ENCODE data around the gene CNIH1. TPM values are rescaled to one million over a fixed set of nuclear protein-coding genes. Genes with fewer than 3 reads are reported as not detected.

The CNIH1 gene
- 131 to 141 TPM (median 140 TPM) in 3 replicates for total RNA-seq
- long read RNA-seq, full-length matches to known transcripts = 81 of 84 reads
- long read RNA-seq, partial matches to known transcripts = 1 of 84 reads
- long read RNA-seq, other reads (novel, unspliced or antisense) = 2 of 84 reads

GRCh38 chr14:54440873-54441868 lies at the start of gene CNIH1:
Gene CNIH1 (minus strand): TSS chr14:54441374. CDS start chr14:54441327, 47 bp downstream.
- Mint-ChIP-seq H3K4me3 (ENCODE audit: unreplicated experiment) (peak within 1 kb of the TSS; percentile 92), H3K9me3 (ENCODE audit: low read depth) (no peaks in the 10 kb centered on the region), H3K27me3 (ENCODE audit: low read depth) (no peaks in the 10 kb centered on the region), H3K36me3 (ENCODE audit: low read depth) (no peaks in the 10 kb centered on the region), H3K27ac (ENCODE audit: unreplicated experiment) (peak within 1 kb of the TSS; percentile 97), H3K4me1 (ENCODE audit: low read depth) (peaks cover 46% of the 10 kb centered on the region)
- TF ChIP-seq CTCF (IDR thresholded peaks at IDR 0.05) = peak; percentile 94
- DNase-seq (ENCODE audit: low spot score) = peak; percentile 95

GRCh38 chr14:54490445-54491175 lies 49.4 kb upstream of the CNIH1 start:
- peaks cover 4% of the 10 kb centered on the region for H3K36me3 Mint-ChIP-seq (ENCODE audit: low read depth)
- peaks cover 29% of the 10 kb centered on the region for H3K4me1 Mint-ChIP-seq (ENCODE audit: low read depth)
- TF ChIP-seq CTCF (IDR thresholded peaks at IDR 0.05) = no peak
- no peak for DNase-seq (ENCODE audit: low spot score)
- H3K4me3 Mint-ChIP-seq (ENCODE audit: unreplicated experiment) = no peak overlapping the region
- H3K27me3 Mint-ChIP-seq (ENCODE audit: low read depth) = no peaks in the 10 kb centered on the region
- H3K27ac Mint-ChIP-seq (ENCODE audit: unreplicated experiment) = no peak overlapping the region
- H3K9me3 Mint-ChIP-seq (ENCODE audit: low read depth) = no peaks in the 10 kb centered on the region

DNA sequence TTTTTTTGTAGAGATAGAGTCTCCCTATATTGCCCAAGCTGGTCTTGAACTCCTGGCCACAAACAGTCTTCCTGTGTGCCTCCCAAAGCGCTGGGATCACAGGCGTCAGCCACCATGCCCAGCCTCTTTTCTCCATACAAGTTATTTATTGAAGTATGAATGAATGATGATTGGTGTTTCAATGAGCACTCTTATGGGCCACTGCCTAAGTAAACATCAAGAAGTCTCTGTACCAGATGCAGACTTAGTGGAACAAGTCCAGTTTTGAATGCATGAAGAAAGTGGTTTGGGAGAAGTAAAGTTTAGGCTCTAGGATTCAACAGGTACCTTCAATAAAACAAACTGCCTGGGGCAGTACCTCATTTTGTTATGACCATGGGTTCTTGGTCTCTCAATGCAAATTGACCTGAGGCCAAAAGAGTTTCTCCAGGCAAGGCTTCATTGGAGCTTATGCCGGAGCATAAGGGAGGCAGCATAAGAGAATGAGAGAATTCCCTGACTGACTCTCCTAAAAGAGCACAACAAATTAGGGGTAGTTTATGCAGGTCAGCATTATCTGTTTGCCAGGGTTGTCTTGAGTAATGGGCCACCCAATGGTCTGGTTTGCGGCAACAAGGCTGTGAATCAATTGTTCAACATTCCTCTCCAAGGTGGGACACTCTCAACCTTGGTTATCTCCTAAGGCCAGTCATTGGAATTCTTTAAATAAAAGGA lies 48.7 kb upstream of the CNIH1 start:
- H3K4me3 Mint-ChIP-seq (ENCODE audit: unreplicated experiment) = peak overlapping the region; percentile 85
- H3K27me3 Mint-ChIP-seq (ENCODE audit: low read depth) = no peaks in the 10 kb centered on the region
- no peaks in the 10 kb centered on the region for H3K9me3 Mint-ChIP-seq (ENCODE audit: low read depth)
- no peak for DNase-seq (ENCODE audit: low spot score)
- peaks cover 36% of the 10 kb centered on the region for H3K4me1 Mint-ChIP-seq (ENCODE audit: low read depth)
- no peak for TF ChIP-seq CTCF (IDR thresholded peaks at IDR 0.05)
- peaks cover 4% of the 10 kb centered on the region for H3K36me3 Mint-ChIP-seq (ENCODE audit: low read depth)
- H3K27ac Mint-ChIP-seq (ENCODE audit: unreplicated experiment) = peak overlapping the region; percentile 88

DNA sequence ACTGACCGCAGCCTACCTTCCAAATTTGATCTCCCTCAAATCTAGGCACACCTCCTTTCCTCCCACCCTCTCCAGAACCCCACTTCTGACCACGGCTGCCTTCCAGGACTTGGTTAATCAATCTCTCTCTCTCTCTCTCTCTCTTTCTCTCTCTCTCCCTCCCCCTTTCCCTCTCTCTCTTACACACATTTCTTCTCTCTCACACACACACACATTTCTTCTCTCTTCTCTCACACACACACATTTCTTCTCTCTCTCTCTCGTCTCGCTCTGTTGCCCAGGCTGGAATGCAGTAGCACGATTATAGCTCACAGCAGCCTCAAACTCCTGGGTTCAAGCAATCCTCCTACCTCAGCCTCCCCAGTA lies 48.1 kb upstream of the CNIH1 start:
- Mint-ChIP-seq H3K27ac (ENCODE audit: unreplicated experiment) (peak overlapping the region; percentile 88), H3K4me1 (ENCODE audit: low read depth) (peaks cover 42% of the 10 kb centered on the region), H3K9me3 (ENCODE audit: low read depth) (no peaks in the 10 kb centered on the region), H3K4me3 (ENCODE audit: unreplicated experiment) (peak overlapping the region; percentile 85), H3K36me3 (ENCODE audit: low read depth) (peaks cover 4% of the 10 kb centered on the region), H3K27me3 (ENCODE audit: low read depth) (no peaks in the 10 kb centered on the region)
- DNase-seq (ENCODE audit: low spot score) = no peak
- peak; percentile 33 for TF ChIP-seq CTCF (IDR thresholded peaks at IDR 0.05)
